NCI-H524 (cell line): Measurements from ENCODE around the gene FYB1.

ENCODE experiments used
- DNase-seq, 2 experiments: peaks; one replicate each; lab custom pipeline; 2025; lab: John Stamatoyannopoulos, UW

FYB1 gene

DNA sequence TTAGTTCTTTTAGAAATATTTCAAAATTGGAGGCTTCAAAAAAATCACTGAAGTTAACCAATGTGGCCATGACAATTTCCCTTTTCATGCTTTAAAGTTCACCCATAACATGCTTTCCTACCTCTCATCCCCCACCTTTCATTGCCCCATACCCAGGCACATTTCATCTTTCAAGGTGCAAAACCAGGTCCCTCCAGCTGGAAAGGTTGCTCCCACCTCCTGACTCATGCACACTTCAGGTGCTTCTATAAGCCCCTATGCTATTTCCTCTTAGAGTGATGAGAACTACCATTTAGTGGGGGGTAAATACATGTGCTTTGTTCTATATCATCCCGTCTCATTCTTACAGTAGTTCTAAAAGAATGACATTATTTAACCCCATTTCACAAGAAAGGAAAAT is 15.4 kb downstream of the FYB1 start:
- DNase-seq = no peak

- DNase-seq = no peak
Observed at GRCh38 chr5:39203275-39203922, 16.0 kb downstream of the FYB1 start.

DNA sequence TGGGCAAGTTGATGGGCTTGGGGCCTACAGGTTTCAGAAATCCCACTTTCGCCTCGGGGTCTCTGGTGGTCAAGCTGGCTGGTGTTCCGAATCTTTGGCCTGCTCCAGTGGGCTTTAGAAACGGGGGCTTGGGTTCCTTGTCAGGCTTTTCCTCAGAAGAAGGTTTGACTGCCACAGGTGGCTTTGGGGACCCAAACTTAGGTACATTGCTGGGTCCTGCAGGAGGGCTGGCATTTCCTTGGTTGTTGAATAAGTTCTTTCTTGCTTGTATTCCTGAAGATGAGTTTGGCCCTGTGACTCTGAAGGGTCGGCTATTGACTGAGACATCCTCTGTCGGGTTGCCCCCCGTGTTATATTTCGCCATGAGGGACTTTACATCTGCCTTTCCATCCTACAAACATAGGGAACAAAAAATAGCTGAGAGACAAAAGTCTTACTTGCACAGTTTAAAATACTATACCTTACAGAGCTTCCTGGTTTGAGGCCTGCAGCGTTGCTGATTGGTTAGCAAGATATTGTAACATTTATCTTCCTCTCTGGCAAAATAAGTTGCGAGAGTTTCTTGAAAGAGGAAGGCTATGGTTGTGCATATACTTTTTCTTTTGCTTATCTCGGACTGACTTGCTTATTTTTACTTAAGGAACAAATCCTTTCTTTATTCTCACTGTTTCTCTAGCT is 16.6 kb downstream of the FYB1 start:
- DNase-seq = no peak

DNA sequence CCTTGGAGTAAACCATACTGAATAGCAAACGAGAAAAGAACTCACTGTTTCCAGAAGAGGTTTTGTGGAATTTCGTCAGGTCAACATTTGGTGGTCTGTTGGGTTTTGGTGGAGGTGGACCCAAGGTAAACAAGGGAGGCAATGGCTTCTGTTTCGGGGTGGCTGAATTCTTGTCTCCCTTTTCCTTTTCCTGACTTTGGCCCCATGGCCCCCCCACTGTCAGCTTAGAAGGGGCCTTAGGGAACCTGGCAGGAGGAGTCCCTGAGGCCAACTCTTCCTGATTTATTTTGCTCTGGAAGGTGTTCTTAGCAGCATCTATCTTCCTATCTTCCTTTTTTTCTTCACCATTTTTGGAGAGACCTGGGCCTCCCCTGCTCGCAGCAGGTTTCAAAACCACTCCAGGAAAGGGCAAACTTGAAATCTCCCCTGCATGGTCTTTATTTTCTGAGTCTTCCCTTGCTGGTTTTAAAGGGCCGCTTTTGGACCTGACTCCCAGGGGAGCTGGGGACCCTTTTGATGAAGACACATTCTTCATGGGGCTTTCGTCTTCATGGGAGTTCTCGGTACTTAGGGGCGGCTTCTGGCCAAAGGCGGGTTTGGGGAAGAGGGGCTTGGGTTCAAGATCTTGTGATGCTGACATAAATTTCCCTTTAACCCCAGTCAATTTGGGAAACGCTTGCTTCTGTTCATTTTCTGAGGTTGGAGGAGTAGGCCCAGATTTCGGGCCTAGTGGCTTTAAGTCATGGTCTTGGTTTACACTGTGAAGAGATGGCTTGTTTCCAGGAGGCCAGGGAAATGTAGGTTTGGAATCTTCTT is 17.4 kb downstream of the FYB1 start:
- no peak for DNase-seq

GRCh38 chr5:39201160-39201780 is 18.1 kb downstream of the FYB1 start:
- no peak for DNase-seq

DNA sequence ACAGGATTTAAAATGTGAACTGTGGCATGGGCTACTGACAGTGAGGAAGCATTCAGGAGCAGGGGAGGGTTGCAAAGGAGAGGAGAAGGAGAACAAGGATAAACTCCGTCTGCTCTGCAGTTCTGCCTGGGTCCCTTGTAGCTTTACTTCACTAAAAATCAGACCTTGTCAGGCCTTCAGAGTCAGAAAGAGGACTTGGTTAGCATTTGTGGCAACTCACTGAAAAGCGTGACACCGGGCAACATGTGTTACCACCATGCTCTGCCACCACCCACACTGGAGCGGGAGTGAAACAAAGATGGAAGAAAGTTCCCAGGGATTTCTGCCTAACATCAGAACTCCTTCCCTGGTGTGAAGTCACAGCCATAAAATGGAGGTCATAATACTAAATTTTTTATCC is 19.3 kb downstream of the FYB1 start:
- no peak for DNase-seq

- DNase-seq = no peak
Observed at GRCh38 chr5:39199335-39199734, 20.0 kb downstream of the FYB1 start.

- no peak for DNase-seq
Observed at GRCh38 chr5:39198127-39198526, 21.2 kb downstream of the FYB1 start.

GRCh38 chr5:39197556-39197955 is 21.8 kb downstream of the FYB1 start:
- no peak for DNase-seq

DNA sequence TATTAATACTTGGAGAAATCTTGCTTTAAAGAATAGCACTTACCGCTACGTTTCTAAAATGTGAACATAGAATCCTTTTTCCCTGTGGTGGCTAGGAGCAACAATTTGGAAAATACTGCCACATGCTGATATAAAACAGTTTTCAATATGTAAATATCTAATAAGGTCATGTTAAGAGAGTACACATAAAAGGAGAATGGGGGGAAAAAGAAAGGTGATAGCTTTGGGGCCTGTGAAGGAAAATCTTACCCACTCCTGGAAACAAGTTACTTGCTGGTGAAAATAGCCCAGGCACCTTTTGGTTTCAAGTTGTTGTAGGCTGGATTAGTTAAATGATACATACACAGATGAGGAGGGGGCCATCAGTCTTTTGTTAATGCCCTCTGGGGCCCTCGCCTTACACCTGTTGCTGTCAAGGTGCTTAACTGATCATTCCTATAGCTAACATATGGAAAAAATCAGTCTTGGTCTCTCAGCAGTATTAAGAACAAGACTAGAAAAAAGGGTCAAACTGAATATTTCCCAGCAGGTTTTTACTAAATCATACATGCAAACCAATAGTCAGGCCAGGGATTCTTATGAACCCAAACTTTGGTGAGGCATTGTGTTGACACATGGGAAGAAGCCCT is 24.1 kb downstream of the FYB1 start:
- no peak for DNase-seq

DNA sequence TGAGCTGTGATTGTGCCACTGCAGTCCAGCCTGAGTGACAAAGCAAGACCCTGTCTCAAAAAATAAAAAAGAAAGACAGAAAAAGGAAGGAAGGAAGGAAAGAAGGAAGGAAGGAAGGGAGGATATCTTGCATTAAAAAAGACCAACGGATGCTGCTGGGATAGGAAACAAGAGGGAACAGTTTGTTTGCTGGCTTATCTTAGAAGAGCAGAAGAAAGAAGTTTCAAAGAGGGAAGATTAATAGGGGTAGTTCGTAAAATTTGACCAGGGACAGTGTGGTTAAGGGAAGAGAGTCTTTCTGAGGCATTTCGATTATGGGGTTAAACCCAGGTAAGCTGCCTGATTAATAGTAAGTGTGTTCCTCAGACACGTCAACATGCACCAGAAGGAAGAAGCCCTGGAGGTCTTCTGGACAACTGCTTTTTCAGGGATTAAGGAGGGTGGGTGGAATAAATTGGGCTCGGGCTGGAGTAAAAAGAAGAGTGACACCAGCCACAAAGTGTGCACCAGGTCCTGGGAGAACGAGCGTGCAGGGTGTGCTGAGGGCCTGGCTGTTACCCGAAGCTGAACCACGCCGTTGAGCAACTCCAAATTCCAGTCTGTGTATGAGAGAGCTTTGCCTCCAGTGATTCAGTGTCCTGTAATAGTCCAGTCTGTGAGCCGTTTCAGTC is 24.8 kb downstream of the FYB1 start:
- no peak for DNase-seq

GRCh38 chr5:39193553-39194465 is 25.6 kb downstream of the FYB1 start:
- no peak for DNase-seq

GRCh38 chr5:39192450-39193160 is 26.8 kb downstream of the FYB1 start:
- DNase-seq = no peak

- no peak for DNase-seq
Observed at GRCh38 chr5:39191216-39191615, 28.1 kb downstream of the FYB1 start.

DNA sequence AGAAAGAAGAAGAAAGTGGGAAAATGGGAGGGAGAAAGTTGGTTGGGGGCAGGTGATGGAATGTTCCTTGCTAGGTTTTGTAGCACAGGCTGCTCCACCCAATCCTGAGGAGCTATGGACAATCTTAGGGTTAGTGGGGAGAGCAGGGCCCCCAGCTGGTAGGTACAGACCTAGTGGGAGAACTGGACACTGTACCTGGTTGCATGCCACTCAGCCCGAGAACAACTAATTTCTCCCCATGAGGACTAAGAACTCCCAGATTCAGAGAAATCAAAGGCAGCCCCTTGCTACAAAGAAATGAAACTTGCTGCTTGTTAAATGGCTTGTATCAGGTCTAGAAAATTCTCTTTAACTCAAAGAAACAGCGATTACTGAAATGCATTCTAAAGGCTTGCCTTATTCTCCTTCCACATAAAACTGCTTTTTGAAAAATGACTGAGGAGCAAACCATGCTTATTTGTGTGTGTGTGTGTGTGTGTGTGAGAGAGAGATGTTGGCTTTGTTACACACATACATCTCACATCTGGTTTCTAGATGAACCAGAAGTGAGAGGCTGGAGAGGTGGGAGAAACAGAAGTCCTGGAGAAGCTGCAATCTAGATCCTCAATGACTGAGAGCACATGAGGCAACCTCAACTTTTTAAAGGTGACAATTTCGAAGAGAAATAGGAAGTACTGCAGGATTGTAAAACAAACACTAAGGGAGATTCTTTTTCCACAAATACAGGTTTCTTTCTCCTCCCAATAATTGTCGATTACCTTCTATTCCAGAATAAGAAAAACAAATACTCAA is 28.9 kb downstream of the FYB1 start:
- DNase-seq = no peak

DNA sequence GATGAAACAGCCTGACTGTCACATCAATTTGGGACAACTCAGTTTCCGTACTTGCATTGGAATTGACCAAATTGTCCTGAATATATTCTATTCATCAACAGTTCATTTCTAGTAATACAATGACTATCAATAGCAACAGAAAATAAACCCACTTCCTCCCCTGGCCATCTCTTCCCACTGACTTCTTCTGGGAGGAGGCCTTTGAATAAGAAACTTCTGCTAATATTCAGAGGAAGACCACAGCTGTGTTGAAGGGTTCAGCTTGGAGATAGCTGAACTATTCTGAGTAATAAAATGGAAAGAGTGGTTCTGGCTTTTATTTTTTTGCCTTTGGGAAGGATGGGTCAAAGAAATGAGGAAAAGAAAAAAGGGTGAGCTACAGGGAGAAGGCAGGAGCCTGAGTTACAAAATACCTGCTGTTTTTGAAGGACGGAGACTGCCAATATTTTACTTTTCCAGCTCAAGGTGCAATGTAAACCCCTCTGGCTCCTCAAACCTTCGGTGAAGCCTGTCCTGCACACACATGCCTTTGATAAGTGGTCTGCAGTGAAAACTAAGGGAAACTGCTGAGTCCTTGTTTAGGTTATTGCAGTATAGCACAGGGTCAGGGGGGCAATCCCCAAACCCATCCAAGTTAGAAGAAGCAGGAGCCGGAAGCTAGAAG is 29.9 kb downstream of the FYB1 start:
- no peak for DNase-seq

DNA sequence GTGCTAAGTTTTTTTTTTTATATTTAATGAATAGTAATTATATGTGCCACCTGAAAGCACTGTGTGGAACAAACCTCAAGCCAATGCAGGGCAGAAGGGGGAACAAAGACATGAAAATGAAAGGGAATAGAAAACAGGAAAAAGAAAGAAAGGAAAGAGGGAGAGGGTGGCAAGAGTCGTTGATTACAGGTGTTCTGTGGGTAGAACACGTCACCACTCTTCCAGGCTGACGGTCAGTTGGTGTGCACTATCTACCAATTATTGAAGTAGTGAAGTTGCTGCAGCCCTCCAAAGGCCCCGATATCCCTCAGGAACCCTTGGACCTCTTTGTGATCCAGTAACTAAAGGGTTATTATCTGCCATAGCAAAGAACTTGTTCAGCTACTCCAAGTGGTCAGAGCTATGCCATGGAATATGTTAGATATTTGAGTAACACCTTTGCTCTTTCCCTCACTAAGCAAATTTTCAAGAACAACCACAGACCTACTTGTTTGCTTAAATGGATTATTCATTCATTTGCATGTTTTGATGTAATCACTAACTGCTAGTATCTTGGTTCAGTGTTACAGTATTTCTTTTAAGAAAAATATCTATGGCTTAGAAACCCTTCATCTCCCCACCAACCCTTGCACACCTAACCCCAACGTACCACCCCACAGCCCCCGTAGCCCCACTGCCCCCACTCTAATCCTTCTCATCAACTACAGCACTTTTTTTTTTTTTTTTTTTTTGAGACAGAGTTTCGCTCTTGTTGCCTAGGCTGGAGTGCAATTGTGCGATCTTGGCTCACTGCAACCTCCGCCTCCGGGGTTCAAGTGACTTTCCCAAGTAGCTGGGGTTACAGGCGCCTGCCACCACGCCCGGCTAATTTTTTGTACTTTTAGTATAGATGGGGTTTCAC is 31.3 kb downstream of the FYB1 start:
- no peak for DNase-seq
